Measurements from ENCODE around the gene MRPS27. TPM values are rescaled to one million over a fixed set of nuclear protein-coding genes. Genes with fewer than 3 reads are reported as not detected.

MRPS27 gene
- polyA plus RNA-seq, 2 of the 4 experiments (the other 2 are of a cell fraction), result 81.0 to 141 TPM

DNA sequence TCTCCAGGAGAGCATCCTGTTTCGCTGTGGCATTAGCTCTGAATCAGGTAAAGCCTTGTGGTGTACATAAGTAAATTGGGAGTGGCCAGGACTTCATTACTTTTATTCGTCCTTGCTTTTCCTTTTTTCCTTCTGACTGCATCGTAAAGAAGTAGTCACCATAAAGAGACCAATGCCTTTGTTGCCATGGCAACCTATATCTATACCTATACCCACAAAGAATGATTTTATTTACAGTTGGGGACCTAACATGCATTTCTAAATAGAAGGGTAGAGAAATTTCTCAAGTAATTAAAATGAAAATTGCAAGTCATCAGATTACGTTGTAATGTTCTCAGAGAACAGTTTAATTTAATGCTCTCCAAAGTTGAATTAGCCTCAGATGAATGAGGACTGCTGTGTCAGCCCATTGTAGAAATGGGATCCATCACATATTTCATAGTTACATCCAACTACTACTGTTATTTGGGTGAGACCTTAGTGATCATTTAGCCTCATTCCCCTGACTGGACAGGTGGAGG, 18.7 kb upstream of the MRPS27 start:
- no peak for FAIRE-seq
- Histone ChIP-seq H3K4me1 (0 out of 3 replicates have a peak, but pooled peaks cover 4% of the 10 kb centered on the region), H3K4me2 (no peak overlapping the region), H3K4me3 (no peak overlapping the region), H3K27ac (peak overlapping the region in 1 of 2 experiments; percentile 18; a peak in 2 of 6 replicates), H3K9me3 (no peaks in the 10 kb centered on the region)
- CTCF ChIA-PET, result interaction anchor here (1.4 to 1.6 kb wide), 2 partner anchors 9 to 185 kb away, joined by 5 read pairs; no protein-coding TSS in a partner anchor
- TF ChIP-seq ATOH8 (CRISPR knock-in tag; IDR thresholded peaks at IDR 0.05; ENCODE audit: low read depth) (no peak), NFE2L2 (conservative IDR thresholded peaks at IDR 0.05; ENCODE audit: low read length) (peak; percentile 71), SREBF2 (IDR thresholded peaks at IDR 0.05) (no peak), KDM1A (IDR thresholded peaks at IDR 0.05; ENCODE audit: low read depth) (no peak), ZFP36 (IDR thresholded peaks at IDR 0.05; ENCODE audit: borderline replicate concordance, partially characterized antibody) (no peak), JUN (IDR thresholded peaks at IDR 0.05) (no peak), BCL3 (IDR thresholded peaks at IDR 0.05) (no peak), CBX2 (IDR thresholded peaks at IDR 0.05; ENCODE audit: borderline replicate concordance, low read depth) (no peak), CTCF (IDR thresholded peaks at IDR 0.05) (no peak), MAFK (IDR thresholded peaks at IDR 0.05; ENCODE audit: partially characterized antibody) (peak; percentile 76), HOXB5 (CRISPR knock-in tag; IDR thresholded peaks at IDR 0.05) (no peak), FOSB (CRISPR knock-in tag; IDR thresholded peaks at IDR 0.05) (no peak), HOXA7 (CRISPR knock-in tag; IDR thresholded peaks at IDR 0.05) (no peak), MYC (IDR thresholded peaks at IDR 0.05; ENCODE audit: borderline replicate concordance, low read length) (no peak)
- TF ChIP-seq, protein P1, sequence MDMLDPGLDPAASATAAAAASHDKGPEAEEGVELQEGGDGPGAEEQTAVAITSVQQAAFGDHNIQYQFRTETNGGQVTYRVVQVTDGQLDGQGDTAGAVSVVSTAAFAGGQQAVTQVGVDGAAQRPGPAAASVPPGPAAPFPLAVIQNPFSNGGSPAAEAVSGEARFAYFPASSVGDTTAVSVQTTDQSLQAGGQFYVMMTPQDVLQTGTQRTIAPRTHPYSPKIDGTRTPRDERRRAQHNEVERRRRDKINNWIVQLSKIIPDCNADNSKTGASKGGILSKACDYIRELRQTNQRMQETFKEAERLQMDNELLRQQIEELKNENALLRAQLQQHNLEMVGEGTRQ (IDR thresholded peaks at IDR 0.05), result no peak
- ATAC-seq, result no peak
- POLR2A ChIA-PET, result no interaction called here
- DNase-seq (ENCODE audit: low read depth in 1 of 2, low spot score in 1 of 2), result no peak
- 91% methylated on average over 4 of the region's 4 CpGs for WGBS (ENCODE audit: missing lambda C conversion rate)

- ChIA-PET POLR2A (interaction anchor here (1.7 kb wide), 1 partner anchor 17 kb away, joined by 8 read pairs; the partner anchor contains the start of genes MRPS27 and PTCD2), CTCF (interaction anchor here (0.6 to 1.6 kb wide), 3 partner anchors 19 to 1051 kb away, joined by 3 read pairs; no protein-coding TSS in a partner anchor)
- Histone ChIP-seq H3K4me2 (no peak overlapping the region), H3K4me1 (0 out of 3 replicates have a peak, but pooled peaks cover 4% of the 10 kb centered on the region), H3K4me3 (no peak overlapping the region), H3K27ac (no peak overlapping the region), H3K9me3 (no peaks in the 10 kb centered on the region)
- no peak for FAIRE-seq
- TF ChIP-seq MAX (IDR thresholded peaks at IDR 0.05) (no peak), RAD21 (conservative IDR thresholded peaks at IDR 0.05 in 1 of 2, IDR thresholded peaks at IDR 0.05 in 1 of 2) (no peak), MAFK (IDR thresholded peaks at IDR 0.05; ENCODE audit: partially characterized antibody) (no peak), CBX8 (IDR thresholded peaks at IDR 0.05) (no peak), ZSCAN20 (CRISPR knock-in tag; IDR thresholded peaks at IDR 0.05) (no peak), HOXB13 (CRISPR knock-in tag; IDR thresholded peaks at IDR 0.05; ENCODE audit: low read depth) (no peak), EP300 (IDR thresholded peaks at IDR 0.05) (no peak), HDAC2 (IDR thresholded peaks at IDR 0.05) (no peak), CHD4 (IDR thresholded peaks at IDR 0.05; ENCODE audit: borderline replicate concordance) (no peak), RARB (CRISPR knock-in tag; IDR thresholded peaks at IDR 0.05) (no peak), MAZ (IDR thresholded peaks at IDR 0.05; ENCODE audit: borderline replicate concordance, low read depth, low read length) (no peak), GATA3 (IDR thresholded peaks at IDR 0.05; ENCODE audit: borderline replicate concordance) (no peak), POLR2A (IDR thresholded peaks at IDR 0.05; ENCODE audit: low read length) (no peak), TFCP2L1 (CRISPR knock-in tag; IDR thresholded peaks at IDR 0.05) (no peak)
- TF ChIP-seq, protein P2, sequence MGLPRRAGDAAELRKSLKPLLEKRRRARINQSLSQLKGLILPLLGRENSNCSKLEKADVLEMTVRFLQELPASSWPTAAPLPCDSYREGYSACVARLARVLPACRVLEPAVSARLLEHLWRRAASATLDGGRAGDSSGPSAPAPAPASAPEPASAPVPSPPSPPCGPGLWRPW (IDR thresholded peaks at IDR 0.05), result no peak
- TF ChIP-seq, protein P3, sequence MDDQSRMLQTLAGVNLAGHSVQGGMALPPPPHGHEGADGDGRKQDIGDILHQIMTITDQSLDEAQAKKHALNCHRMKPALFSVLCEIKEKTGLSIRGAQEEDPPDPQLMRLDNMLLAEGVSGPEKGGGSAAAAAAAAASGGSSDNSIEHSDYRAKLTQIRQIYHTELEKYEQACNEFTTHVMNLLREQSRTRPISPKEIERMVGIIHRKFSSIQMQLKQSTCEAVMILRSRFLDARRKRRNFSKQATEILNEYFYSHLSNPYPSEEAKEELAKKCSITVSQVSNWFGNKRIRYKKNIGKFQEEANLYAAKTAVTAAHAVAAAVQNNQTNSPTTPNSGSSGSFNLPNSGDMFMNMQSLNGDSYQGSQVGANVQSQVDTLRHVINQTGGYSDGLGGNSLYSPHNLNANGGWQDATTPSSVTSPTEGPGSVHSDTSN (IDR thresholded peaks at IDR 0.05), result no peak
- ATAC-seq, result no peak
- 100% methylated on average over 1 of the region's 1 CpG for WGBS (ENCODE audit: missing lambda C conversion rate)
- DNase-seq (ENCODE audit: low read depth in 1 of 2, low spot score in 1 of 2), result no peak
Observed at GRCh38 chr5:72337159-72337558, 17.1 kb upstream of the MRPS27 start.
